Measurements from ENCODE around the gene RENBP. TPM values are rescaled to one million over a fixed set of nuclear protein-coding genes. Genes with fewer than 3 reads are reported as not detected.

Gene RENBP
- 5.6 and 7.6 TPM in 2 replicates for total RNA-seq

GRCh38 chrX:153944140-153944799 lies at the start of gene RENBP:
TSS of gene RENBP (minus strand) at chrX:153944643. CDS start at chrX:153944610, 33 bp downstream.

GRCh38 chrX:153972368-153973126 lies 28.1 kb upstream of the RENBP start, which contains the start of gene TMEM187:
TSS of gene TMEM187 (plus strand) at chrX:153972754. CDS start at chrX:153982063, 9,309 bp downstream.

GRCh38 chrX:153971450-153972367 lies 27.3 kb upstream of the RENBP start, which contains the start of gene HCFC1:
TSS of gene HCFC1 (minus strand) at chrX:153971818. CDS start at chrX:153970840, 978 bp downstream.

GRCh38 chrX:153934762-153935325 lies 9.6 kb downstream of the RENBP start, which contains the start of gene NAA10:
TSS of gene NAA10 (minus strand) at chrX:153935037. CDS start at chrX:153934904, 133 bp downstream.

GRCh38 chrX:153925739-153926551 lies 18.5 kb downstream of the RENBP start, which contains the start of gene ARHGAP4:
TSS of gene ARHGAP4 (minus strand) at chrX:153926264. CDS start at chrX:153926202, 62 bp downstream.

GRCh38 chrX:153903991-153904957 lies 40.2 kb downstream of the RENBP start, which contains the start of gene AVPR2:
TSS of gene AVPR2 (plus strand) at chrX:153904673. CDS start at chrX:153905146, 473 bp downstream.

GRCh38 chrX:153885968-153886903 lies 58.2 kb downstream of the RENBP start, which contains the start of gene L1CAM:
TSS of gene L1CAM (minus strand) at chrX:153886173. CDS start at chrX:153875836, 10,337 bp downstream.

Other genes starting within 250 kb of the RENBP start
- 218 and 225 TPM in 2 replicates for gene BCAP31, start 220.3 kb downstream of the RENBP start, total RNA-seq
- 12.3 and 14.3 TPM in 2 replicates for gene ABCD1, start 219.8 kb downstream of the RENBP start, total RNA-seq
- 3.5 and 10.6 TPM in 2 replicates for gene PLXNB3, start 180.4 kb downstream of the RENBP start, total RNA-seq
- gene SRPK3, start 163.6 kb downstream of the RENBP start, total RNA-seq, result under 0.01 TPM in 1 of 2 replicates, not detected in the other
- 50.8 and 71.7 TPM in 2 replicates for gene IDH3G, start 150.3 kb downstream of the RENBP start, total RNA-seq
- gene SSR4, start 150.0 kb downstream of the RENBP start, total RNA-seq, result 216 and 289 TPM in 2 replicates
- gene PDZD4, start 114.1 kb downstream of the RENBP start, total RNA-seq, result not detected in 2 replicates
- 0.05 TPM in 1 of 2 replicates, not detected in the other for gene L1CAM, start 58.5 kb downstream of the RENBP start, total RNA-seq
- 0.47 TPM in 1 of 2 replicates, not detected in the other for gene AVPR2, start 40.0 kb downstream of the RENBP start, total RNA-seq
- gene ARHGAP4, start 18.4 kb downstream of the RENBP start, total RNA-seq, result 2.3 and 5.2 TPM in 2 replicates
- 166 and 169 TPM in 2 replicates for gene NAA10, start 9.6 kb downstream of the RENBP start, total RNA-seq
- gene HCFC1, start 27.2 kb upstream of the RENBP start, total RNA-seq, result 58.3 and 60.4 TPM in 2 replicates
- gene TMEM187, start 28.1 kb upstream of the RENBP start, total RNA-seq, result 7.5 and 7.8 TPM in 2 replicates
- 139 and 151 TPM in 2 replicates for gene IRAK1, start 75.3 kb upstream of the RENBP start, total RNA-seq
- 25.1 and 25.2 TPM in 2 replicates for gene MECP2, start 153.1 kb upstream of the RENBP start, total RNA-seq
- gene OPN1LW, start 199.6 kb upstream of the RENBP start, total RNA-seq, result not detected in 2 replicates
- gene OPN1MW, start 238.0 kb upstream of the RENBP start, total RNA-seq, result not detected in 2 replicates

All from mammary microvascular endothelial cell (primary cell).